CD4-positive, alpha-beta T cell (primary cell): ENCODE results near the gene USP26. TPM values are rescaled to one million over a fixed set of nuclear protein-coding genes. Genes with fewer than 3 reads are reported as not detected.
"Not testable (repeated sequence)": the region's sequence is repeated elsewhere in the genome, so short reads cannot be mapped to it uniquely, and the experiment has no call there.

Experiments
- ATAC-seq: fragments of 200-7000 bp; cut with Tn5 transposase; one replicate; pipeline ENCODE4 v1.10.0; 2022; ENCODE audit warnings: mild to moderate bottlenecking; ENCODE audit not compliant: poor library complexity
- CTCF ChIA-PET: fragments of 350-600 bp; sonication (Branson Sonifier 250); formaldehyde crosslinking; loops from one replicate; lab custom pipeline; 2021; ENCODE audit warnings: antibody characterized with exemption, inconsistent platforms; lab: Charles Lee
- POLR2A ChIA-PET: fragments of 350-600 bp; sonication (Branson Sonifier 250); formaldehyde crosslinking; loops from one replicate; lab custom pipeline; 2021; ENCODE audit warnings: antibody characterized with exemption, inconsistent platforms; lab: Charles Lee
- DNase-seq, 14 experiments: peaks; one replicate each; pipeline ENCODE4 v3.0.0-alpha.2; 2013 to 2020; ENCODE audit warnings: mixed read lengths in 2 of 14
- H3K27ac ChIP-seq, 2 donors: one replicate each; pipeline versions ENCODE4 v1.5.1 to v1.7.0; 2013; ENCODE audit warnings: low read length in 2 of 2, low read depth in 1 of 2, mild to moderate bottlenecking in 1 of 2
- H3K27me3 ChIP-seq, 2 experiments: 1 replicate in 1 of 2; 2 replicates in 1 of 2; pipeline versions ENCODE4 v1.6.1 to v1.7.0; 2013; ENCODE audit warnings: low read length in 2 of 2, control low read depth in 1 of 2, mild to moderate bottlenecking in 1 of 2, moderate library complexity in 1 of 2; ENCODE audit not compliant: insufficient read depth in 2 of 2, control insufficient read depth in 1 of 2
- H3K36me3 ChIP-seq: one replicate; pipeline ENCODE4 v1.6.1; 2013; ENCODE audit warnings: low read length, control low read depth; ENCODE audit not compliant: insufficient read depth
- H3K4me1 ChIP-seq: one replicate; pipeline ENCODE4 v1.6.1; 2013; ENCODE audit warnings: low read length, control low read depth; ENCODE audit not compliant: insufficient read depth
- H3K4me3 ChIP-seq: one replicate; pipeline ENCODE4 v1.5.1; 2013; ENCODE audit warnings: mild to moderate bottlenecking, low read length, moderate library complexity
- H3K9me3 ChIP-seq, 2 experiments: 1 replicate in 1 of 2; 2 replicates in 1 of 2; pipeline versions ENCODE4 v1.6.1 to v1.7.0; 2013; ENCODE audit warnings: low read length in 2 of 2, mild to moderate bottlenecking in 2 of 2, control low read depth in 1 of 2, moderate library complexity in 1 of 2; ENCODE audit not compliant: control insufficient read depth in 1 of 2, insufficient read depth in 1 of 2
- H3K27ac Mint-ChIP-seq: one replicate; pipeline ENCODE4 v1.8.0; 2020; ENCODE audit warnings: mixed read lengths
- H3K27me3 Mint-ChIP-seq: one replicate; pipeline ENCODE4 v1.8.0; 2021; ENCODE audit warnings: mixed read lengths
- H3K36me3 Mint-ChIP-seq: one replicate; pipeline ENCODE4 v1.8.0; 2021; ENCODE audit warnings: low read depth, mixed read lengths
- H3K4me1 Mint-ChIP-seq: one replicate; pipeline ENCODE4 v1.8.0; 2021; ENCODE audit warnings: low read depth, mixed read lengths
- H3K4me3 Mint-ChIP-seq: one replicate; pipeline ENCODE4 v1.8.0; 2020; ENCODE audit warnings: mild to moderate bottlenecking, mixed read lengths
- H3K9me3 Mint-ChIP-seq: one replicate; pipeline ENCODE4 v1.8.0; 2020; ENCODE audit warnings: mixed read lengths
- intact Hi-C, 2 experiments: fragments of 100-400 bp; cut with DNase I in 1 of 2; cut with micrococcal nuclease in 1 of 2; formaldehyde crosslinking; loops; one replicate each; pipeline versions ENCODE4 v1.15.1 to v1.9.0; 2023 to 2025; cut with DNase I, micrococcal nuclease
- total RNA-seq, 174 experiments: library from RNA in 2 of 174; stranded (reverse) in 2 of 174; gene quantifications; one replicate each; pipeline ENCODE4 v1.2.3 and lab custom pipeline; 2021 to 2026
- TF ChIP-seq, protein P1 (sequence below): fragments of 200-600 bp; IDR thresholded peaks from one replicate; pipeline ENCODE4 v1.8.0; 2022; ENCODE audit warnings: antibody characterized with exemption, mild to moderate bottlenecking

USP26 gene
- total RNA-seq, 2 experiments from 2014 or later: not detected

GRCh38 chrX:133085785-133086184 is 11.1 kb downstream of the USP26 start:
- ChIA-PET CTCF (no interaction called here), POLR2A (no interaction called here)
- Histone ChIP-seq H3K36me3 (no peaks in the 10 kb centered on the region), H3K9me3 (no peaks in the 10 kb centered on the region), H3K4me3 (no peak overlapping the region), H3K27me3 (no peaks in the 10 kb centered on the region), H3K4me1 (no peaks in the 10 kb centered on the region), H3K27ac (no peak overlapping the region)
- Mint-ChIP-seq H3K27ac (no peak overlapping the region), H3K9me3 (no peaks in the 10 kb centered on the region), H3K36me3 (no peaks in the 10 kb centered on the region), H3K27me3 (peaks cover 5% of the 10 kb centered on the region), H3K4me3 (no peak overlapping the region), H3K4me1 (peaks cover 8% of the 10 kb centered on the region)
- intact Hi-C loops: no loop called here
- TF ChIP-seq, protein P1, sequence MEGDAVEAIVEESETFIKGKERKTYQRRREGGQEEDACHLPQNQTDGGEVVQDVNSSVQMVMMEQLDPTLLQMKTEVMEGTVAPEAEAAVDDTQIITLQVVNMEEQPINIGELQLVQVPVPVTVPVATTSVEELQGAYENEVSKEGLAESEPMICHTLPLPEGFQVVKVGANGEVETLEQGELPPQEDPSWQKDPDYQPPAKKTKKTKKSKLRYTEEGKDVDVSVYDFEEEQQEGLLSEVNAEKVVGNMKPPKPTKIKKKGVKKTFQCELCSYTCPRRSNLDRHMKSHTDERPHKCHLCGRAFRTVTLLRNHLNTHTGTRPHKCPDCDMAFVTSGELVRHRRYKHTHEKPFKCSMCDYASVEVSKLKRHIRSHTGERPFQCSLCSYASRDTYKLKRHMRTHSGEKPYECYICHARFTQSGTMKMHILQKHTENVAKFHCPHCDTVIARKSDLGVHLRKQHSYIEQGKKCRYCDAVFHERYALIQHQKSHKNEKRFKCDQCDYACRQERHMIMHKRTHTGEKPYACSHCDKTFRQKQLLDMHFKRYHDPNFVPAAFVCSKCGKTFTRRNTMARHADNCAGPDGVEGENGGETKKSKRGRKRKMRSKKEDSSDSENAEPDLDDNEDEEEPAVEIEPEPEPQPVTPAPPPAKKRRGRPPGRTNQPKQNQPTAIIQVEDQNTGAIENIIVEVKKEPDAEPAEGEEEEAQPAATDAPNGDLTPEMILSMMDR: no peak
- DNase-seq (no peak), ATAC-seq (no peak)

DNA sequence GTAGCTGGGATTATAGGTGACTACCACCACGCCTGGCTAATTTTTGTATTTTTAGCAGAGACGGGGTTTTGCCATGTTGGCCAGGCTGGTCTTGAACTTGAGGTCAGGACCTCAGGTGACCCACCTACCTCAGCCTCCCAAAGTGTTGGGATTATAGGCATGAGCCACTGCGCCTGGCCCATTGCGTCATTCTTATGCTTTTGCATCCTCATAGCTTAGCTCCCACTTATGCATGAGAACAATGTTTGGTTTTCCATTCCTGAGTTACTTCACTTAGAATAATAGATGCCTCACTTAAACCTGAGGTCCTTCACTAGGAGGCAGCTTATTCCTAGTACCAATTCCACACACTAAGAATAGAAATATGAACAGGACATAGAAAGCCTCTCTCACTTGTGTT is 11.9 kb downstream of the USP26 start:
- ATAC-seq, H3K27ac Mint-ChIP-seq, H3K27me3 Mint-ChIP-seq, H3K4me1 Mint-ChIP-seq, CTCF ChIA-PET, H3K36me3 Mint-ChIP-seq, H3K4me3 ChIP-seq, H3K9me3 ChIP-seq, POLR2A ChIA-PET, H3K36me3 ChIP-seq, H3K9me3 Mint-ChIP-seq, DNase-seq, H3K27me3 ChIP-seq, H3K4me1 ChIP-seq, H3K27ac ChIP-seq, H3K4me3 Mint-ChIP-seq, intact Hi-C loops: not testable (repeated sequence)

DNA sequence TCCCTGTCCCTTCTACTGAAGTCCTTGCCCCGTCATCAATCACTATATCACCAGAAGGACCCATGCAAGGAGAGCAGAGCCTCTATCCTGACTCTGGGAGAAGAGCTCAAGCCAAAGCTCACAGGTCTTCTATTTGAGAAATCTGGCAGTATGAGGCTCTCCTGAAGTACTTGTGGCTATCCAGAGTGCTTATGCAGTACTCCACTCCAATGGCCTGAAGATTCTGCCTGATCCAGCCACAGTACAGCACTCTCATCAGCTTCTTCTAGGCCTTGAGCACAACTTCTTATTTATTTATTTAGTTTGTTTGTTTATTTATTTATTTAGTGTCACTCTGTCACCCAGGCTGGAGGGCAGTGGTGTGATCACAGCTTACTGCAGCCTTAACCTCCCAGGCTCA is 13.0 kb downstream of the USP26 start:
- peaks cover 8% of the 10 kb centered on the region for H3K4me1 Mint-ChIP-seq
- no peak overlapping the region for H3K4me3 ChIP-seq
- H3K36me3 Mint-ChIP-seq: no peaks in the 10 kb centered on the region
- no peaks in the 10 kb centered on the region for H3K27me3 ChIP-seq
- no peak overlapping the region for H3K27ac Mint-ChIP-seq
- no peaks in the 10 kb centered on the region for H3K9me3 ChIP-seq
- TF ChIP-seq, protein P1: no peak
- intact Hi-C loops: no loop called here
- no peak overlapping the region for H3K27ac ChIP-seq
- ChIA-PET CTCF (no interaction called here), POLR2A (no interaction called here)
- H3K9me3 Mint-ChIP-seq: no peaks in the 10 kb centered on the region
- no peak for DNase-seq
- H3K4me3 Mint-ChIP-seq: no peak overlapping the region
- H3K4me1 ChIP-seq: no peaks in the 10 kb centered on the region
- H3K27me3 Mint-ChIP-seq: no peaks in the 10 kb centered on the region
- ATAC-seq: no peak
- no peaks in the 10 kb centered on the region for H3K36me3 ChIP-seq

DNA sequence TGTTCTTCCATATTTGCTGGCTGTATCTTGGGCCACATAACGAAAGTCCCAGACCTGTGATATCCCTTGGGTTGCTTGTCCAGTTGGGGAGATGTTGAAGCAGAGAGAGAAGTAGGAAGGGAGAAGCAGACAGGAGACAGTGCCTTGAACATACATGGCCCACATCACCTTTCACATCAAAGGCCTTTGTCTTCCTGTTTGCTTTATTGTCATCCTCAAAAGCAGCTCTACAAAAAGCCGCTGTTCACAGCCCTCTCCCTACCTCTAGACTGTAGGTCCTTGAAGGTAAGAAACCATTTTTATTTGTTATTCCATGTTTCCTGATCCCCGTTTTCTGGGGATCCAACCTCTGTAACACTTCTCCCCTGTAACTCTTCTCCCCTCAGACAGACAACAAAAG is 14.9 kb downstream of the USP26 start:
- Histone ChIP-seq H3K27ac (no peak overlapping the region), H3K36me3 (no peaks in the 10 kb centered on the region), H3K4me3 (no peak overlapping the region), H3K4me1 (no peaks in the 10 kb centered on the region), H3K27me3 (no peaks in the 10 kb centered on the region), H3K9me3 (no peaks in the 10 kb centered on the region)
- no peak overlapping the region for H3K27ac Mint-ChIP-seq
- no peaks in the 10 kb centered on the region for H3K27me3 Mint-ChIP-seq
- H3K36me3 Mint-ChIP-seq: no peaks in the 10 kb centered on the region
- intact Hi-C loops: no loop called here
- TF ChIP-seq, protein P1: no peak
- DNase-seq (peak in 2 of 14 experiments; percentile 0 to 4), ATAC-seq (no peak)
- no peak overlapping the region for H3K4me3 Mint-ChIP-seq
- CTCF ChIA-PET: interaction anchor here (1.8 kb wide), 1 partner anchor 9 kb away, joined by 4 read pairs; no protein-coding TSS in a partner anchor
- peaks cover 2% of the 10 kb centered on the region for H3K9me3 Mint-ChIP-seq
- POLR2A ChIA-PET: no interaction called here
- H3K4me1 Mint-ChIP-seq: peaks cover 8% of the 10 kb centered on the region

DNA sequence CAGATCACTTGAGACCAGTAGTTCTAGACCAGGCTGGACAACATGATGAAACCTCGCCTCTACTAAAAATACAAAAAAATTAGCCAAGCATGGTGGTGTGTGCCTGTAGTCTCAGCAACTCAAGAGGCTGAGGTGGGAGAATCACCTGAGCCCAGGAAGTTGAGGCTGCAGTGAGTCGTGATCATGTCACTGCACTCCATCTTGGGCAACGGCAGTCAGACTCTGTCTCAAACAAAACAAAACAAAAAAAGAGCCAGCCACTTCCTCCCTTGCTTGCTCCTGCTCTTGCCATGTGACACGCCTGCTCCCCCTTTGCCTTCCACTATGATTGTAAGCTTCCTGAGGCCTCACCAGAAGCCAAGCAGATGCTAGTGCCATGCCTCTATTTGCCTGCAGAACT is 19.1 kb downstream of the USP26 start:
- ATAC-seq, H3K4me3 Mint-ChIP-seq, H3K36me3 ChIP-seq, H3K4me1 ChIP-seq, POLR2A ChIA-PET, H3K4me1 Mint-ChIP-seq, H3K36me3 Mint-ChIP-seq, H3K9me3 Mint-ChIP-seq, H3K27ac ChIP-seq, H3K9me3 ChIP-seq, H3K27ac Mint-ChIP-seq, intact Hi-C loops, CTCF ChIA-PET, H3K4me3 ChIP-seq, H3K27me3 ChIP-seq, DNase-seq, H3K27me3 Mint-ChIP-seq: not testable (repeated sequence)
